ENCODE results near the gene DPT. TPM values are rescaled to one million over a fixed set of nuclear protein-coding genes. Genes with fewer than 3 reads are reported as not detected.
"Not testable (repeated sequence)": the region's sequence is repeated elsewhere in the genome, so short reads cannot be mapped to it uniquely, and the experiment has no call there.

DPT gene
- total RNA-seq, 1 donor from 2014 or later = not detected

GRCh38 chr1:168772428-168773060 is 43.5 kb upstream of the DPT start:
- no peaks in the 10 kb centered on the region for H3K36me3 Mint-ChIP-seq (ENCODE audit: low read depth, unreplicated experiment)
- Histone ChIP-seq H3K9ac (ENCODE audit: low read length) (no peak overlapping the region), H3K4me1 (ENCODE audit: insufficient read depth, low read length) (no peaks in the 10 kb centered on the region), H3K36me3 (ENCODE audit: insufficient read depth, low read length) (no peaks in the 10 kb centered on the region), H3K27me3 (ENCODE audit: insufficient read depth, low read length) (no peaks in the 10 kb centered on the region), H3K9me3 (ENCODE audit: insufficient read depth, low read depth, low read length) (no peaks in the 10 kb centered on the region), H3K27ac (ENCODE audit: low read depth, low read length) (no peak overlapping the region), H3K4me3 (ENCODE audit: insufficient read depth, low read depth, low read length) (no peak overlapping the region), H2AFZ (ENCODE audit: low read depth, low read length) (no peak overlapping the region), H4K20me1 (ENCODE audit: insufficient read depth, low read length) (no peaks in the 10 kb centered on the region), H3K79me2 (ENCODE audit: insufficient read depth, low read length) (no peaks in the 10 kb centered on the region), H3K4me2 (ENCODE audit: low read length) (no peak overlapping the region)
- DNase-seq (ENCODE audit: low read depth) (no peak), FAIRE-seq (no peak)
- H3K4me1 Mint-ChIP-seq (ENCODE audit: low read depth, unreplicated experiment) = peaks cover 4% of the 10 kb centered on the region
- H3K27me3 Mint-ChIP-seq (ENCODE audit: low read depth, unreplicated experiment) = no peaks in the 10 kb centered on the region
- H3K9me3 Mint-ChIP-seq (ENCODE audit: unreplicated experiment) = peaks cover 3% of the 10 kb centered on the region
- no peak overlapping the region for H3K27ac Mint-ChIP-seq (ENCODE audit: unreplicated experiment)
- no peak for TF ChIP-seq EZH2 (IDR thresholded peaks at IDR 0.05; ENCODE audit: insufficient read depth, low read length)
- TF ChIP-seq CTCF (IDR thresholded peaks at IDR 0.05; ENCODE audit: insufficient read depth, low read depth, low read length) = no peak
- no peak overlapping the region for H3K4me3 Mint-ChIP-seq (ENCODE audit: unreplicated experiment)

GRCh38 chr1:168771104-168771630 is 42.2 kb upstream of the DPT start:
- H3K27ac Mint-ChIP-seq (ENCODE audit: unreplicated experiment) = no peak overlapping the region

GRCh38 chr1:168769893-168770292 is 40.9 kb upstream of the DPT start:
- not testable (repeated sequence) for H3K4me1 ChIP-seq (ENCODE audit: insufficient read depth, low read length); H3K27ac Mint-ChIP-seq (ENCODE audit: unreplicated experiment); H3K27ac ChIP-seq (ENCODE audit: low read depth, low read length); H3K4me3 Mint-ChIP-seq (ENCODE audit: unreplicated experiment); H3K27me3 ChIP-seq (ENCODE audit: insufficient read depth, low read length); DNase-seq (ENCODE audit: low read depth); H3K9me3 Mint-ChIP-seq (ENCODE audit: unreplicated experiment); H2AFZ ChIP-seq (ENCODE audit: low read depth, low read length); H3K4me3 ChIP-seq (ENCODE audit: insufficient read depth, low read depth, low read length); H3K9me3 ChIP-seq (ENCODE audit: insufficient read depth, low read depth, low read length); H3K4me2 ChIP-seq (ENCODE audit: low read length); H3K27me3 Mint-ChIP-seq (ENCODE audit: low read depth, unreplicated experiment); H3K9ac ChIP-seq (ENCODE audit: low read length); FAIRE-seq; H3K79me2 ChIP-seq (ENCODE audit: insufficient read depth, low read length); H3K4me1 Mint-ChIP-seq (ENCODE audit: low read depth, unreplicated experiment); H3K36me3 ChIP-seq (ENCODE audit: insufficient read depth, low read length); H4K20me1 ChIP-seq (ENCODE audit: insufficient read depth, low read length); H3K36me3 Mint-ChIP-seq (ENCODE audit: low read depth, unreplicated experiment)

More at GRCh38 chr1:168771104-168771630, 42.2 kb upstream of the DPT start:
- FAIRE-seq = no peak
- Histone ChIP-seq H3K4me3 (ENCODE audit: insufficient read depth, low read depth, low read length) (no peak overlapping the region), H3K27me3 (ENCODE audit: insufficient read depth, low read length) (no peaks in the 10 kb centered on the region), H4K20me1 (ENCODE audit: insufficient read depth, low read length) (no peaks in the 10 kb centered on the region), H3K4me1 (ENCODE audit: insufficient read depth, low read length) (no peaks in the 10 kb centered on the region), H2AFZ (ENCODE audit: low read depth, low read length) (no peak overlapping the region), H3K36me3 (ENCODE audit: insufficient read depth, low read length) (no peaks in the 10 kb centered on the region), H3K27ac (ENCODE audit: low read depth, low read length) (no peak overlapping the region), H3K9ac (ENCODE audit: low read length) (no peak overlapping the region), H3K79me2 (ENCODE audit: insufficient read depth, low read length) (no peaks in the 10 kb centered on the region), H3K4me2 (ENCODE audit: low read length) (no peak overlapping the region), H3K9me3 (ENCODE audit: insufficient read depth, low read depth, low read length) (no peaks in the 10 kb centered on the region)
- Mint-ChIP-seq H3K4me1 (ENCODE audit: low read depth, unreplicated experiment) (peaks cover 4% of the 10 kb centered on the region), H3K4me3 (ENCODE audit: unreplicated experiment) (no peak overlapping the region), H3K27me3 (ENCODE audit: low read depth, unreplicated experiment) (no peaks in the 10 kb centered on the region), H3K36me3 (ENCODE audit: low read depth, unreplicated experiment) (no peaks in the 10 kb centered on the region), H3K9me3 (ENCODE audit: unreplicated experiment) (peaks cover 3% of the 10 kb centered on the region)
- no peak for DNase-seq (ENCODE audit: low read depth)
- TF ChIP-seq EZH2 (IDR thresholded peaks at IDR 0.05; ENCODE audit: insufficient read depth, low read length) (no peak), CTCF (IDR thresholded peaks at IDR 0.05; ENCODE audit: insufficient read depth, low read depth, low read length) (no peak)
